Measurements from ENCODE around the gene MB21D2. TPM values are rescaled to one million over a fixed set of nuclear protein-coding genes. Genes with fewer than 3 reads are reported as not detected.

The MB21D2 gene
- polyA plus RNA-seq, 1 donor (not counting 4 experiments of a cell fraction or from before 2014, with no cell fraction given), result 9.0 TPM

DNA sequence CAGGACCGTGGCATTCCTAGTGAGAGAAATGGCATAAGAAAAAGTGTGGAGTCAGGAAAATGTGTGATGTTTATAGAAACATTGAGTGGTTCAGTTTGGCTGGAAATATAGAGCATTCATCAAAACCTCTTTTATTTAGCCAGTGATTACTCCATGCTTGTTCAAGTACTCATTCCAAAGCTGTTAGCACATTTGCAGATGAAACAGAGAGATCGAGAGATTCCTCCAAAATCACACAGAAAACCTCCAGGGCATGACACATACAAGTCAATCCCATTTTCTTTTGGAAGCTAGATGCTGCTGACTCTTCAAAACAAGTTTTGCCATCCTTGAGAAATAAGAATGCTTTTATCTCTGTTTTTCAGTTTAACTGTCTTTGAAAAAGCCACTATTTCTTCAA is 11.5 kb upstream of the MB21D2 start:
- Histone ChIP-seq H3K4me3 (ENCODE audit: control insufficient read depth in 2 of 3, extremely low read depth in 1 of 3, insufficient read depth in 2 of 3, low read depth in 1 of 3, low read length in 3 of 3) (no peak overlapping the region), H3K4me1 (ENCODE audit: control insufficient read depth, extremely low read depth, insufficient read depth, low read length) (peaks cover 25% of the 10 kb centered on the region), H3K36me3 (ENCODE audit: control insufficient read depth in 2 of 2, extremely low read depth in 1 of 2, insufficient read depth in 2 of 2, low read length in 2 of 2) (no peaks in the 10 kb centered on the region), H3K9ac (ENCODE audit: control insufficient read depth, extremely low read depth, insufficient read depth, low read length) (no peak overlapping the region), H3K27me3 (ENCODE audit: control insufficient read depth, extremely low read depth, insufficient read depth, low read length) (no peaks in the 10 kb centered on the region), H3K27ac (ENCODE audit: control insufficient read depth, insufficient read depth, low read length) (peak overlapping the region; percentile 33), H3K4me2 (ENCODE audit: control insufficient read depth, extremely low read depth, insufficient read depth, low read depth, low read length) (peak overlapping the region; percentile 35), H2AFZ (ENCODE audit: control insufficient read depth, low read length) (peak overlapping the region; percentile 10), H3K9me1 (ENCODE audit: control insufficient read depth, extremely low read depth, insufficient read depth, low read length) (no peaks in the 10 kb centered on the region), H3K9me3 (ENCODE audit: control insufficient read depth, low read depth, low read length) (no peaks in the 10 kb centered on the region), H3K79me2 (ENCODE audit: control insufficient read depth, insufficient read depth, low read length) (no peaks in the 10 kb centered on the region), H4K20me1 (ENCODE audit: control insufficient read depth, extremely low read depth, insufficient read depth, low read length) (no peaks in the 10 kb centered on the region)
- TF ChIP-seq, protein P1, sequence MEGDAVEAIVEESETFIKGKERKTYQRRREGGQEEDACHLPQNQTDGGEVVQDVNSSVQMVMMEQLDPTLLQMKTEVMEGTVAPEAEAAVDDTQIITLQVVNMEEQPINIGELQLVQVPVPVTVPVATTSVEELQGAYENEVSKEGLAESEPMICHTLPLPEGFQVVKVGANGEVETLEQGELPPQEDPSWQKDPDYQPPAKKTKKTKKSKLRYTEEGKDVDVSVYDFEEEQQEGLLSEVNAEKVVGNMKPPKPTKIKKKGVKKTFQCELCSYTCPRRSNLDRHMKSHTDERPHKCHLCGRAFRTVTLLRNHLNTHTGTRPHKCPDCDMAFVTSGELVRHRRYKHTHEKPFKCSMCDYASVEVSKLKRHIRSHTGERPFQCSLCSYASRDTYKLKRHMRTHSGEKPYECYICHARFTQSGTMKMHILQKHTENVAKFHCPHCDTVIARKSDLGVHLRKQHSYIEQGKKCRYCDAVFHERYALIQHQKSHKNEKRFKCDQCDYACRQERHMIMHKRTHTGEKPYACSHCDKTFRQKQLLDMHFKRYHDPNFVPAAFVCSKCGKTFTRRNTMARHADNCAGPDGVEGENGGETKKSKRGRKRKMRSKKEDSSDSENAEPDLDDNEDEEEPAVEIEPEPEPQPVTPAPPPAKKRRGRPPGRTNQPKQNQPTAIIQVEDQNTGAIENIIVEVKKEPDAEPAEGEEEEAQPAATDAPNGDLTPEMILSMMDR (optimal IDR thresholded peaks at IDR 0.05 in 1 of 3, IDR thresholded peaks at IDR 0.05 in 1 of 3, conservative IDR thresholded peaks at IDR 0.05 in 1 of 3; ENCODE audit: extremely low read depth in 1 of 3, insufficient read depth in 2 of 3, low read length in 3 of 3), result no peak
- TF ChIP-seq EZH2 (IDR thresholded peaks at IDR 0.05; ENCODE audit: low read length), result no peak
- peak; percentile 89 for DNase-seq (ENCODE audit: low read depth, low spot score)
- dilution Hi-C loops (cut with MboI; ENCODE audit: extremely low pct_ligation_motif_present, low sequenced_read_pairs), result no loop called here
- FAIRE-seq, result peak; percentile 58

DNA sequence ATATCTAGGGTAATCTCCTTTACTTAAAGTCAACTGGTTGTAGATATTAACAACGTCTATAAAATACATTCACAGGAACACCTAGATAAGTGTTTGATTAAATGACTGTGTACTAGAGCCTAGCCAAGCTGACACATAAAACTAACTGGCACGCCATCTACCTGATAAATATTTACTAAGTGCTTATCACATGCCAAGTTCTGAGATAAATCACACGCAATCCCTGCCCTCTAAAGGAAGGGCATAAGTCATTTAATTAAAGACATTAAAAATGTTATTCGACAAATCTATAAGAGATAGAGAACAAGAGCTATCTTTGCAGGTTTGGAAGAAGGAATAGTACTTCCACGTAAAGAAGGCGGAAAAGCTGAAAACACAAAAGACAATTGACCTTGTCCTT is 11.1 kb upstream of the MB21D2 start:
- Histone ChIP-seq H3K36me3 (ENCODE audit: control insufficient read depth in 2 of 2, extremely low read depth in 1 of 2, insufficient read depth in 2 of 2, low read length in 2 of 2) (no peaks in the 10 kb centered on the region), H3K9ac (ENCODE audit: control insufficient read depth, extremely low read depth, insufficient read depth, low read length) (no peak overlapping the region), H3K27me3 (ENCODE audit: control insufficient read depth, extremely low read depth, insufficient read depth, low read length) (no peaks in the 10 kb centered on the region), H4K20me1 (ENCODE audit: control insufficient read depth, extremely low read depth, insufficient read depth, low read length) (no peaks in the 10 kb centered on the region), H3K9me3 (ENCODE audit: control insufficient read depth, low read depth, low read length) (no peaks in the 10 kb centered on the region), H3K4me1 (ENCODE audit: control insufficient read depth, extremely low read depth, insufficient read depth, low read length) (peaks cover 21% of the 10 kb centered on the region), H3K9me1 (ENCODE audit: control insufficient read depth, extremely low read depth, insufficient read depth, low read length) (no peaks in the 10 kb centered on the region), H3K4me3 (ENCODE audit: control insufficient read depth in 2 of 3, extremely low read depth in 1 of 3, insufficient read depth in 2 of 3, low read depth in 1 of 3, low read length in 3 of 3) (no peak overlapping the region), H3K27ac (ENCODE audit: control insufficient read depth, insufficient read depth, low read length) (peak overlapping the region; percentile 33), H3K4me2 (ENCODE audit: control insufficient read depth, extremely low read depth, insufficient read depth, low read depth, low read length) (peak overlapping the region; percentile 35), H2AFZ (ENCODE audit: control insufficient read depth, low read length) (peak overlapping the region; percentile 10), H3K79me2 (ENCODE audit: control insufficient read depth, insufficient read depth, low read length) (no peaks in the 10 kb centered on the region)
- dilution Hi-C loops (cut with MboI; ENCODE audit: extremely low pct_ligation_motif_present, low sequenced_read_pairs), result no loop called here
- TF ChIP-seq, protein P1 (optimal IDR thresholded peaks at IDR 0.05 in 1 of 3, IDR thresholded peaks at IDR 0.05 in 1 of 3, conservative IDR thresholded peaks at IDR 0.05 in 1 of 3; ENCODE audit: extremely low read depth in 1 of 3, insufficient read depth in 2 of 3, low read length in 3 of 3), result no peak
- TF ChIP-seq EZH2 (IDR thresholded peaks at IDR 0.05; ENCODE audit: low read length), result no peak
- DNase-seq (ENCODE audit: low read depth, low spot score) (no peak), FAIRE-seq (no peak)
